ENCODE results near the gene PHACTR3.
"Not testable (repeated sequence)": the region's sequence is repeated elsewhere in the genome, so short reads cannot be mapped to it uniquely, and the experiment has no call there.

PHACTR3 gene

DNA sequence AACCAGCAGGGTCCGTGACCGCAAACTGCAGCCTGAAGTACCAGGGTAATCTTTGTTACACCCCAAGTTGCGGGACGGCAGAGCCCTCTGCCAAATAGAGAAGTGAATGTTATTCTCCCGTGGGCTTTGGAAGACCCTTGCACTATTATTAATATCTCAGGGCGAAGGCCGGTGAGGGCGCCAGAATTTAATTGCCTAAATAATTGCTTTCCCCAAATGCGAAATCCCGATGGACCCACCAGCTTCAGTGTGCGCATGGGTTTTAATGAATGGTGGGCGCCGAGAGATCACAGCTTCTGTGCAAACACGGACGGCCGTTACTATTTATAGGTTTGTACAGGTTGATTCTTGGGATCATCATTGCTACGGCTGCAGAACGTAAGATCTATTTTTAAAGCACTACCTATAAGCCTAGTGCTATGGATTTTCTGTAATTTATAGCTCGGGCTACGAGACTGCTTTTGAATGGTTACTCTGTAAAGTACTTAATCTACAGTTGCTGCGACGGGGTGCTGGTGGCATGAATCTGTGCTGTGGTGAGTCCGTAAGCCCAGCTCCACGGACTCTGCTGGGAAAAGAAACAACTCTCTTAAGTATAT, 15.2 kb upstream of the PHACTR3 start:
- DNase-seq (ENCODE audit: low read depth in 2 of 2) = no peak

DNA sequence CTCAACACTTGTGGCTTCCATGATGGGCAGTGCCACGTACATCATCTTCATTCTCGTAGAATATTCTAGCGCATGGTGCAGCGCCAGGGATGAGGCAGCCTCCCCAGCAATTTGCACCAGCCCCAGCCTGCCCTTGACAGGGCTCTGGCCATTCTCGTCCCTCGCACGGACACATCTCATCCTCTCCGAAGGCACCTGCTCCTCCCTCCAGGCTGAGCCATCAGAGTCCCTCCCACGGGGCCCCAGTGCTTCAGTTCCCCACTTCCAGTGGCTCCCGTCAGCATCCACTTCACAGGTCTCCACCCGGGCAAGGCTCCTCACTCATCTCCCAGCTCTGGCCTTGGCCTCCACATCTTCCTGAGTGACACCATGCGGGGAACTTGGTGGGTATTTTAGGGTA, 13.3 kb upstream of the PHACTR3 start:
- no peak for DNase-seq (ENCODE audit: low read depth in 2 of 2)

DNA sequence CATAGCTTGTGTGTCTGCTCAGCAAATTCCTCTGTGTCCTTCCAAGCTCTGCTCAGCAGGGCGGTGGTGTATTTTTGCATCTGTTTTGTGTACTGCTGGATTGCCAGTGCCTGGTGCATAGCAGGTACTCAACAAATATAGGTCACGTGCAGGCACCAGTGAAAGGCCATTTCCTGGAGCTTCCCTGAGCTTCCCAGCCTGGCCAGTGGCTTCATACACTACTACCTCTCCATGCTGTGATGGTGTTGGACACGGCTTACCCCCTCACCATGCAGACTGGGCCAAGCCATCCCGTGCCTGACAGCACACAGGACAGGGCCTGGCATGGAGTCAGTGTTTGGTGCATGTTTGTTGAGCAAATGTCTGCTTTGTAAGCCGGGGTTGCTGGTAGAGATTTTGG, 7.7 kb upstream of the PHACTR3 start:
- DNase-seq (ENCODE audit: low read depth in 2 of 2) = no peak

DNA sequence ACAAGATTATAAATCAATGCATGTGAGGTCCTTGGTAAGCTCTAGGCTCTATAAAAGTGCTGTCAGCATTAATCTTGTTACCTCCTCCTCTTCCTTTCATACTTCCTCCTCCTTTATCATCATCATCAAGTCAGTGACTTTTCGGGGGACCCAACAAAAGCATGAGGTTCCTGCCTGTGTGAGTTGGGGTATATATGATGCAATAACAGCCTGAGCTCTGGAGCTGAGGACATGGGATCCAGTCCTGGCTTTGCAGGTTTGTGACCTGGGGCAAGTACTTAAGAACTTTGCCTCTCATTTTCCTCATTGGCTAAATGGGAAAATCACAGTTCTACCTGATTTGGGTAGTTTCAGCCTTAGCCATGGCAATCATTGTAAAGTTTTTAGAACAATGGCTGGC, 7.1 kb upstream of the PHACTR3 start:
- no peak for DNase-seq (ENCODE audit: low read depth in 2 of 2)

DNA sequence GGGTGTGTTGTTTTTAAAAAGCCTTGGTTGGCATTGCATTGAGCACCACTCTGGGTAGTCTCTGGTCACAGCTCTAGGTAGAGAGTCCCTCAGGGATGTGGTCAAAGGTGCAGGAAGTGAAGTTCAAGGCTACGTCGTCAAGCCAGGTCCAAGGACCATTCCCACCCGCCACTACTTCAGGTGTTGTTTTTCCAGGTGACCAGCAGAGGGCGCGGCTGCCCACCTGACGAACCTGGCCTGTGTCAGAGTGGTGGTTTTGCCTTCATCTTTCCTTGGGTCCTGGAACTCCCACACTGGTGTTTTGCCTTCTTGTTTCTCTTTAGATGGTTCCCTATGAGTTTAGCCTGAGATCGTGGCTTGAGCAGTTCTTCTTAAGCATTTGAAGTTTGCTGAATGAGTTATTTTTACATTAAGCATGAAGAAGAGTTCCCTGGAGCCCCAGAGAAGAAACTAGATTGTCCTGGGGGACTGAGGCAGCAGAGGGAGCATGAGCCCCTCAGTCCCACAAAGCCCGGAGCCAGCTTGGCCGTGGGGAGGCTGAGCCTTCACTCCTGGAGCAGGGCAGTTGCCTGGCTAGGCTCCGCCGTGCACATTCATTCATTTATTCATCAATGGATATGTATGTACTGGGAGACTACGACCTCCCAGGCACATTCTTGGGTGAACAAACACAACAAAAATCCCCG, 5.6 kb upstream of the PHACTR3 start:
- DNase-seq (ENCODE audit: low read depth in 2 of 2) = no peak

DNA sequence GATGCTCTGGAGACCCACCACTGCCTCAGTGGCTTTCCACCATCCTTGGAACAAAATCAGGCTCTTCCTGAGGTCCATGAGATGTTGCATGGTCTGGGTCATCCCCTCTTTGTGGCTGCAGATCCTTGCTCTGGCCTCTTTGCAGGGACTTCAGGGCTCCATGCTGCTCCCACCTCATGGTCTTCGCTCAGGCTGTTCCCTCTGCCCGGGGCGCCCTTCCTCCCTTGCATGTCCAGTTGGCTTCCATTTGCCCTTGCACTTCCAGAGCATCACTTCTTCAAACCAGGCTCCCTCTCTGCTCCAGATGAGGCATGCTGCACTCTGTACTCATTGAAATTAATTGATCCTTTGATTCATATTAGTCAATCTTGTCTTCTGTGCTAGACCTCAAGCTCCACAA, 4.4 kb upstream of the PHACTR3 start:
- no peak for DNase-seq (ENCODE audit: low read depth in 2 of 2)

DNA sequence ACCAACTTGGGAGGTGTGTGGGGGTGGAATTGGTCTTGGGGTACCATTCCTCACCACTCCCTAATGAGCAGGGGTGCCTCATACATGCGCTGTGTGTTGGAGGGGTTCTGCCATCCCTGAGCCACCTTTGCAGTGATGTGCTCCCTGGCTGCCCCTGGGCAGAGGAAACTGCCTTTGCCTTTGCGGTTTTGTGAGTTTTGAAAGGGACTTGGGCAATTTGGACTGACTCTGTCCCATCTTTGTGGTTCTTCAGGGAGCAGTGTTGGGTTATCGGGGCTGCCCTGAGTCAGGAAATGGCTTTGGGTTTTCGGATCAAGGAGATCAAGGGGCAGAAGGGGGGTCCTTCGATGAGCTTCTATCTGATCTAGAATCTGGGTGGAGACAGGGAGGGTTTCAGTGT, 3.9 kb upstream of the PHACTR3 start:
- DNase-seq (ENCODE audit: low read depth in 2 of 2) = no peak

DNA sequence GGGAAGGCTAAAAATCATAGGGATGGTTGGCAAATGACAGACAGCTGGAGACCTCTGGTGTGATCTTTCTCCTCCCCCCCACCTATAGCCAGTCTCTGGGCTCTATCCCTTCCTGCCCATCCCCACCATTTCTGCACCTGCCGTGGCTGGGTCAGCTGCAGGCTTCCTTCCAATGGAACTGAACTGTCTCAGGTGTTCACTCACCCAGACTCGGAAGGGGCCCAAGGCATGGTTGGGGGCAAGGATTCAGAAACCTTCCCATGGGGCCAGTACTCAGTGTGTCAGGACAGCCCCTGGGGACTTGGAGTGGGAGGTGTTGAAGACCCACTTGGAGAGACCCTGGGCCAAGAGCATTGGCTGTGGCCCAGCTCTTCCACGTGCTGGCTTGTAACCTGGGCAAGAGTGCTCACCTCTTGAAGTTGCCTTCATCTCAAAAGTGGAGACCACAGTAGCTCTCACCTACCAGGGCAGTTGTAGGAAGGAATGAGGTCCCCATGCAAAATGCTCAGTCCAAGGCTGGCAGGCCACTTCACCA, 1.7 kb upstream of the PHACTR3 start:
- no peak for DNase-seq (ENCODE audit: low read depth in 2 of 2)

DNA sequence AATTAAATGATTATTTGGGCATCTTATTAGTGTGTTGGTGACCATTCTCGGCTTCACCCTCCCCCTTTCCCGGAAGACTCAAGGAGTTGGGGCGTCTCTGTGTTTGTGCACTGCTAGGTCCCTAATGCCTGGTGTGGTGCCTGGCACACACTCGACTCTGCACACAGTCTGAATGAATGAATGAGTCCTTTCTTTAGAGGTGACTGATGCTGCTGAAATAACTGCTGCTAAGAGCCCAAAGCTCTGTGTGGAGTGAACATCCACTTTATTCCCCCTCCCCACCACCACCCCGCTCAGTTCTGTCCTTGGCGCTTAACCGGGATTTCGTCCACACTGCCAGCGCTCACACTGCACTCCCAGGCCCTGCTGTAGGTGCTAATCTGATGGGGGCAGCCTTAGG, 1.2 kb upstream of the PHACTR3 start:
- no peak for DNase-seq (ENCODE audit: low read depth in 2 of 2)

DNA sequence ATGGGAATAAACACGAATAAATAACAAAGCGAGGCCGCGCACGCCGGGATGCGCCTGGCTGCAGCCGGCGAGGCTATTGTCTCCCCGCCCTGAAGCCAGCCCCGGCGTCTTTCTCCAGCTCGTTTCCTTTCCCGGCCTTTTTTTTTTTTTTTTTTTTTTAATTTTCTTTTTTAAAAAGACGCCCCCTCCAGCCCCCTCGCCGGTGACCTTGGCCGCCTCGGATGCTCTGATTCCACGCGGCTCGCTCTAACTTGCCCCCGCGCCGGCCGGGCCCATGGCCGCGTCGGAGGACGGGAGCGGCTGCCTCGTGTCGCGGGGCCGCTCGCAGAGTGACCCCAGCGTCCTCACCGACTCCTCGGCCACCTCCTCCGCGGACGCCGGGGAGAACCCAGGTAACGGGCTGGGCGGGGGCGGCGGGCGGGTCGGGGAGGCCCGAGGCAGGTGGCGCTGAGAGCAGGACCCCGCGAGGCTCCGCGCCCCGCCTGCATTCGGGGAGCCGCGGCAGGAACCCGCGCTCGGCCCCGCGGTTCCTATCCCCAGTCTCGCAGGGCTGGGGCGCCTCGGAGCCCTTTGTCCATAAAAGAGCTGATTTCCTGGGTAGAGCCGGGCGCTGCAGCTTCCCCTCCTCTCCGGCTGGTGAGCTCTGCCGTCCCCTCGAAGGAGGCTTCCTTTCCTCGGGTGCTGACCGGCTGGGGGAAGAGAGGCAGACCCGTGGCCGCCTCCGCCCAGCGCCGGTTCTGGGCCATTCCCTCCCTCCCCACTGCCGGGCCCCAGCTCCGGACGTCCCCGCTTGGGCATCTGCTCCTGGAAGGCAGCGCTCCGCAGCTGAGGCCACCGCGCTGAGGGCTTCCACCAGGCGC, 631 bp downstream of the PHACTR3 start:
- no peak for DNase-seq (ENCODE audit: low read depth in 2 of 2)

DNA sequence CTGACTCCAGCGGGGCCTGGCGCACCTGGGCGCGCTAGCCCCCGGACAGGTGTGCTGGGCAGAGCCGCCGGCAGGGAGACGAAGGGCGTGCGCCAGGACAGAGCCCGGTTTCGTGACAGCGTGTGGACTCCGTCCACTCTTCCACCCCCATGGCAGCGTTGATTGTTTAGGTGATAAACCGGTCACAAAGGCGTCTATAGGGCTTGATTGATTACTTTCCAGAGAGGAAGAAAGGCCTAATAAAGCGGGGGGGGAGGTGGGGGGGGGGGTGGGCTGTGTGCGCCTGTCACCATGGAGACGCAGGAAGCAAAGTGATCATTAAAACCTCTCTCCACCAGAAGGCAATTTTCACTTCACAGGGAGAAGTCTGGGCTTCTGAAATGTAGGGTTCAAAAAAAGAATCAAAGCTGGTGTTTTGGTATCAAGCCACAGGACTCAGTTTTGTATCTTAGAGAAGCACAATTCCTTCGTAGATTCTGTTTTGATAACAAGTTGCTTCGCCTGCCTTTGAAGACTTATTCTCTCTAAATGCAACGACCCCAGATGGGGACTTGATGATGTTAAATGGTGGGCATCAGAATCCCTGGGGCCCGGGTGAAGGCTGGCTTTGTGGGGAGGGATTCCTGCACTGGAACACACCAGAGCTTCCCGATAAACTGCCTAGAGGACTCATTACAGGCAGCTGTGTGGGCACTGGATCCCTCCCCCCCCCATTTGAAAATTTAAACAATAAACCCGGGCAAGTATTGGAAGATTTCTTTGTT, 1.4 kb downstream of the PHACTR3 start:
- no peak for DNase-seq (ENCODE audit: low read depth in 2 of 2)

DNA sequence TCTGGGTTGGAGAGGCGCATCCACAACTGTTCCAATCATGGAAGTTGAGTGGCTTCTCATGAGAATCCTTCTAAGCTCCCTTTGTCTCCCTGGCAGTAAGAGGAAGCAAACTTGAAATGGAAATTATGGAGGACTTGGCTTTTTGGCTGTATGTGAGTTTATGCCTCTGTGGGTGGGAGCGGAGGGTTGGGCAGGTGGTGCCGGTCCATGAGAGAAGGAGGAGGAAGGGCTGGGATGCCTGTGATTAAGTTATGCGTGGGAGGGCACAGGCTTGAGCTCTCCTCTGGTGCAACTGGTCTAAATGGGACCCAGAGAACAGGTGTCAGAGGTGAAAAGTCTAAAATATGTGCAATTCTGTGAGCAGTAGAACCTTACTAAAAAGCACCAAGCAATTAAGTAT, 2.2 kb downstream of the PHACTR3 start:
- no peak for DNase-seq (ENCODE audit: low read depth in 2 of 2)

DNA sequence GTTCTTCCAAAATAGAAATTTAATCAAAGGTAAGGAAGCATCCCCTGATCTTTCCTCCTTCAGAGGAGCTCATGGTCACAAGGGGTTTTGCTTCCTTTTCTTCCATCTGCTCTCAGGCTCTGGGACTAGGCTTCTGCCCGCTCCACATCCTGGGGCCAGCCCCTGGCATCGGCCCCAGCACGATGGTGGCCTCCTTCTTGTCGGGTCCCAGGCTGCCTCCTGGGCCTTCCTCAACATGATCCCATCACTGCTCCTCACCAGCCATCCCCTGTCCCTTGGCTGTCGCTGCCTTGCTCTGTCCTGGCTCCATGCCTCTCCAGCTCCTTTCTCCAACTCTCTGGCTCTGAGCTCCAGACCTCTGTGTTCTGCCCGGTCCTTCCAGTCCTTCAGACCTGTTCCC, 4.1 kb downstream of the PHACTR3 start:
- no peak for DNase-seq (ENCODE audit: low read depth in 2 of 2)

DNA sequence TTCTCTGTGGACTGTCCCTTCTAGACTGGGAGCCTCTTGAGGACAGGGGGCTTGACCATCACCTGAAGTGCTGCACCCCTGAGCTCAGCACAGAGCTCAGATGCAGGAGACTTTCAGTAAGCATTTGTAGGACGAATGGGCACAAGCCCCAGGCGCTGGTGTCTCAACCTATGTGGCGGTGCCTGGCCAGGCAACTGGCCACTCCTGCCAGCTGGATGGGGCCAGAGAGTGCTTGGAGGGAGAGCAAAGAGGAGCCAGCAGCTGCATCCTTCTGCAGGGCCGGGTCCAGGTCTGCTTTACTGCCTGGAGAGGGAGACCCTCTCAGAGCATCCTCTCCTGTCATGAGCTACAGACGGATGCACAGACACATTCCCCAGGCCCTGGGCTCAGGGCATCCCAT, 4.5 kb downstream of the PHACTR3 start:
- no peak for DNase-seq (ENCODE audit: low read depth in 2 of 2)

DNA sequence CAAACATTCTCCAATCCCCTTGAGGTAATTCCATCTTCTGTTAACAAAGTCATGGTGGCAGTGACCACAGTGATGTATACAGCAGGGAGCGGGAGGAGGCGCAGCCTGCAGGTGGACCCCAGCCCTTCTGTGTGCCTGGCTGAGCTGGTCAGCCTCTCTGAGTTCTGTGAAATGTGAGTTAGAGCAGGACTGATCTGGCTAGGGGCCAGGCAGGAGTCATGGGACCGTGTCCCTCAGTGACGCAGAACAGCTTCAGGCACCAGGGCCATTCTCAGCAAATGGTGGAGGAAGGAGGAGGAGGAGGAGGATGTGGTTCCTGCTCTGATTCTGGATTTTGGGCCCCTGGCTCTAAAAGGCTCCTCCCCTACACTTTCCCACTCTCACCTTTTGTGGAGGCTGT, 6.9 kb downstream of the PHACTR3 start:
- DNase-seq (ENCODE audit: low read depth in 2 of 2) = no peak

DNA sequence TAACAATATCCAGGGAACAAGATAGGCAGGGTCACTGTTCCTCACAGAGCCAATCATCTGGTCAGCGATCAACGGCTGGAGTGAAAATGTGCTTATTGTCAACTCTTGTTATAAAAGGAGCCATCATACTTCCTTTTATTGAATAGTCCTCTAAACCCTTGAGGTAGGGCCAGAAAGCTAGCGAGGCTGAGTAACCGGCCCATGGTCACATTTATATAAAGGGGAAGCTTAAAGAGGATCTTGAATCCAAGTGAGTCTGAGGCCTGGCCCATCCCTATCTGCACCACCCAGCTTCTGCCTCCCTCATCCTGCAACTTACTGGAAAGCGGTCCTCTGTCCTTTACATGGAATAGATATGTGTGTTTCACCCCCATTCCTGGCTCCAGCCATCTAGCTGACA, 9.5 kb downstream of the PHACTR3 start:
- no peak for DNase-seq (ENCODE audit: low read depth in 2 of 2)

DNA sequence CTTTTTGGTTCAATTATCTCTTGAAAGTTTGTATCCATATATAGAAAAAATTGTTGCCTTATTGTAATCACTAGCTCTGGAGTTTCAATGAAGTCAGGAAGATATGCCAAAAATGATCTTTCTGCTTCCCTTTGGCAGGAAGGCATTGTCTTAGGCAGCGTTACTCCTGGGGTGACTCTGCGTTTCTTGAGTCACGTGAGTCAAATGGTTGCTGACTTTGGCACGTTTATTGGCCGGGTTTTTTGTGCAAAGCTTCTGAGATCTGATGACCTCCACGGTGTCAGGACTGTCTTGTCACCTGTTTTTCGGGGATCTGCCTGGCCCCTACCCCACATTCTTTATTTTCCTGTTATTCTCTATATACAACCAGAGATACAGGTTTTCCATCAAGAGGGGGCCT, 10.4 kb downstream of the PHACTR3 start:
- no peak for DNase-seq (ENCODE audit: low read depth in 2 of 2)

DNA sequence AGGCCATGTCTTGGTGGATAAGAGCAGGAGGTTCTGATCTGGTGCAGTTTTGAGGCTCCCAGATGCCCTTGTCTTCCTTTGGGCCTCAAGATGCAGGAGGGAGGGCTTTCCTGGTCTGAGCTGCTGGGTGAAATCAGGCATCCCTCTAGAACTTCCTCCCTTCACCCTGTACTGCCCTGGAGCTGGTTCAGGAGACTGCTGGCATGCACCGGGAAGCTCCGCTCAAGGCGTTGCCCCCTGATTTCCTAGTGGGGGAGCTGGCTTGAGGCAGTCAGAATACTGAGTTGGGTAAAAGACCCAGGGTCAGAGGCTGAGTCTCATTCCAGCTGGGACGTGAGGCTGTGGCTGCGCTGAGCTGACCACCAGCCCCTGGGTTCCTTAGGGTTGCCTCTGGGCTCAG, 12.0 kb downstream of the PHACTR3 start:
- DNase-seq (ENCODE audit: low read depth in 2 of 2) = no peak

DNA sequence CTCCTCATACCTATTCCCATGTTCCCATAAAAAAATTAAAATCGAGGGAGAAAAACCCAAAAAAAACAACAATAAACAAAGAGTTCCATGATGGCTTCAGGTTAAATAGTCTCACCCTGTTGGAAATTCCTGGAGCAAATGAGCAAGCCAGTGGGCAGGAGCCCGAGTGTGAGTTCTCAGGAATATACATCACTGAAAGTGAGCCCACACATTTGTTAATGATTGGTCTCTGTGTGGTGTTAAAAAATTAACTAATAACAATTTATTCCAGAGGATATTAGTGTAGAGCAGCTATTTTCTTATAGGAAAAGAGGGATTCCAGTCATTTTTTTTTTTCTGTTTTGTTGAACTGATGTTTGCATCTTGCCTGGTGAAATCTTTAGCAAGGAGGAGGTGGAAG, 12.9 kb downstream of the PHACTR3 start:
- DNase-seq (ENCODE audit: low read depth in 2 of 2) = no peak

DNA sequence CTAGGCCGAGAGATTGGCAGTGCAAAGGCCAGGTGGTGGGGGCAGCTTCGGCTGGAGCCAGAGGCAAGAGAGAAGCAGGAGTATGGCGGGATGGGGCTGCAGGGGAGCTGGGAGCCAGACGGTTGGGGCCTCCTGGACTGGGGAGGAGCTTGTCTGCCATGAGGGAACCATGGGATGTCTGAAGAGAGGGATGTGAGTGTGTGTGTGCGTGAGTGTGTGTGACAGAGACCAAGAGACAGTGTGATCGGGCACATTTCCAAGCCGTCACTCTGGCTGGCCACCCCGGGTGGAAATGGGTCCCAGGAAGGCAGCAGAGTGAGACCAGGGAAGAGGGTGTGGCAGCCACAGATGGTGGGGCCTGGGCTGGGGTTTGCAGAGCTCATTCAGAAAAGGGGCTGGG, 13.8 kb downstream of the PHACTR3 start:
- DNase-seq (ENCODE audit: low read depth in 2 of 2) = no peak

DNA sequence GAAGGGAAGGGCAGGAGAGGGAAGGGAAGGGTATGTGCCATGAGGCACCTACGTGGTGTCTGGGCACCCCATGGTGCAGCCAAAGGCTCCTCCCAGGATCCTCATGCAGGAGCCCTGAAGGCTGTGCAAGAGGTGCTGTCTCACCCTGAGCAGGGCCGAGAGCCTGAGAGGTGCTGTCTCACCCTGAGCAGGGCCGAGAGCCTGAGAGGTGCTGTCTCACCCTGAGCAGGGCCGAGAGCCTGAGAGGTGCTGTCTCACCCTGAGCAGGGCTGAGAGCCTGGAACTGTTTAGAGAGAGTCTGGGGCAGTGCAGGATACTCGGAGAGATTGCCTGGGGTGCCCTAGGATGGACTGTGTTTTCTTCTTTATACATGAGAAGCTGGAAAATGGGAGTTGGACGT, 14.2 kb downstream of the PHACTR3 start:
- not testable (repeated sequence) for DNase-seq (ENCODE audit: low read depth in 2 of 2)

DNA sequence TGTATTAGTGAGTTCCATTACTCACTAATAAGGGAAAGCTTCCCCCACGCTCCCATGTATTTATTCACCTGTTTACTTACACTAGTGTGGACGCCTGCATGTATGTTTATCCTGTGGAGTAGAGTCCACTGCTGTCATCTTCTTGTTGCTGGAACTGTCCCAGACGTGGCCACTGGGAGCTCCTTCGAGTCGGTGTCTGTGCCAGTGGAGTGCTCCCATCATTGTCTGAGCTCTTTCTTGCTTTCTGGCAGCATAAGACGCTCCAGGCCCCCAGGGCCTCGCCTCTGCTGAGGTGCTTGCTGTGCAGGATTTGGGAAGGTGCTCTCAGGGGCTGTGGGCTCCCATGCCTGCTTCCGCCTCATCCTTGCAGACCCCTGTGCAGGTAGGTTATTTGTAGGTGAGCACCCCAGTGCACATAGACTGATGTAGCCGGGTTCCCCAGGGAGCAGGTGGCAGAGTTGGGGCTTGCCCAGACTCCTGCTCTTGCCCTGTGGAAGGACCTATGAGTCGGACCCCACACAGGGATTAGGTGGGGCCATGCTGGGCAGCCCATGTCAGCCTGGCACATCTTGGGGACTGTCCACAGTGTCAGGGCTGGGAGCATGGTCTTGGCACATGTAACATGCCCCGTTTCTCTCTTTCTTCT, 16.6 kb downstream of the PHACTR3 start:
- DNase-seq (ENCODE audit: low read depth in 2 of 2) = no peak
